ENCODE measurements around the gene CFAP97.

DNA sequence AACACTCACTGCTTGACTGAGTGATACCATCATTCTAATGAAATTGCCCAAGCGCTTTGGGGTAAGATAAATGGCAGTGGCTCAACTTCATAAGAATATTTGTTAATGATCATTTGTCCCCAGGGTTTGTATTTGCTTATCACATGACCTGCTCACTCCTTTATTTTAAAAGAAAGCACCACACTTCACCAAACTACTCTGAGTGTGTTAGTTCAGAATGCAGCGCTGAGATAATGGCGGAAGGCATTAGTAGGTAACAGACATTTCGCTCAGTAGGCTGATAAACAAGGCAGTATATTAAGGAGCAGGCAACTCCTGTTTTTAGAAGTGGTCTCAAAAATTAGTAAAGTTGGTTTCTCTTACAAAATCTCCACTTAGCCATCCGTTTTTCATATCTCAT, 7.2 kb upstream of the CFAP97 start:
- TF ChIP-seq POLR2AphosphoS5 (IDR thresholded peaks at IDR 0.05), result no peak
- no peak for TF ChIP-seq POLR2A (IDR thresholded peaks at IDR 0.05)
- no peak for TF ChIP-seq EP300 (IDR thresholded peaks at IDR 0.05)

Data from stomach (tissue), 4 donors.